GM12878 (cell line): ENCODE results near the gene ARFIP1. TPM values are rescaled to one million over a fixed set of nuclear protein-coding genes. Genes with fewer than 3 reads are reported as not detected.

Experiments
- ATAC-seq: fragments of 200-7000 bp; cut with Tn5 transposase; 3 replicates; pipeline ENCODE4 v1.9.1; 2020; ENCODE audit warnings: mild to moderate bottlenecking, moderate library complexity
- BruUV-seq: library from RNA; stranded (reverse); fragments of 400-500 nt; replicated peaks from 2 replicates; lab custom pipeline; 2021; lab: Mats Ljungman, UMichigan
- CTCF ChIA-PET: fragments of 300-600 bp; sonication (Branson Sonifier 250); formaldehyde crosslinking; extraction: SDS; loops from one replicate; lab custom pipeline; 2021; ENCODE audit warnings: inconsistent platforms; lab: Yijun Ruan, JAX
- POLR2A ChIA-PET: fragments of 350-600 bp; formaldehyde crosslinking; extraction: SDS; loops from one replicate; lab custom pipeline; 2021; ENCODE audit warnings: inconsistent platforms; lab: Charles Lee
- RAD21 ChIA-PET: fragments of 300-600 bp; sonication (Branson Sonifier 250); formaldehyde crosslinking; loops from one replicate; lab custom pipeline; 2023; ENCODE audit warnings: antibody characterized with exemption; ENCODE audit not compliant: unreplicated experiment; lab: Charles Lee
- SMC1A ChIA-PET: fragments of 300-600 bp; sonication (Branson Sonifier 250); formaldehyde crosslinking; loops from one replicate; lab custom pipeline; 2023; ENCODE audit not compliant: unreplicated experiment, uncharacterized antibody; lab: Charles Lee
- DNase-seq: peaks from one replicate; pipeline ENCODE4 v3.0.0-alpha.2; 2011; ENCODE audit warnings: low read depth, low spot score
- FAIRE-seq: peaks from 3 replicates; lab custom pipeline; 2011; peaks lifted over from hg19 to GRCh38; lab: Jason Lieb, UNC
- H2AFZ ChIP-seq: 2 replicates; pipeline ENCODE4 v1.6.0; 2011; ENCODE audit warnings: low read depth, low read length, control low read depth; ENCODE audit not compliant: control insufficient read depth
- H3K27ac ChIP-seq: 2 replicates; pipeline ENCODE4 v1.5.1; 2011; ENCODE audit warnings: control low read depth; ENCODE audit not compliant: control insufficient read depth, insufficient read depth
- H3K27me3 ChIP-seq, 2 experiments: replicated peaks in 1 of 2; 2 replicates each; pipeline versions ENCODE4 v1.6.0 to v1.6.1; 2011; ENCODE audit warnings: low read length in 1 of 2; ENCODE audit not compliant: control insufficient read depth in 2 of 2, insufficient read depth in 2 of 2
- H3K36me3 ChIP-seq, 2 experiments: 2 replicates each; pipeline ENCODE4 v1.5.1; 2011; ENCODE audit warnings: low read length in 1 of 2; ENCODE audit not compliant: control insufficient read depth in 2 of 2, insufficient read depth in 2 of 2
- H3K4me1 ChIP-seq: 2 replicates; pipeline ENCODE4 v1.6.1; 2011; ENCODE audit warnings: mild to moderate bottlenecking, low read length, moderate library complexity, mixed read lengths; ENCODE audit not compliant: control insufficient read depth, insufficient read depth
- H3K4me2 ChIP-seq: 2 replicates; pipeline ENCODE4 v1.6.0; 2011; ENCODE audit warnings: control low read depth; ENCODE audit not compliant: control insufficient read depth, insufficient read depth
- H3K4me3 ChIP-seq: fragments of 200-600 bp; sonication (generic); 2 replicates; pipeline ENCODE4 v1.5.1; 2016
- H3K79me2 ChIP-seq: 2 replicates; pipeline ENCODE4 v1.6.0; 2011; ENCODE audit warnings: low read length; ENCODE audit not compliant: control insufficient read depth, insufficient read depth
- H3K9ac ChIP-seq: 2 replicates; pipeline ENCODE4 v1.8.0; 2011; ENCODE audit warnings: low read length, control low read depth, mixed read lengths; ENCODE audit not compliant: control insufficient read depth, insufficient read depth
- H3K9me3 ChIP-seq: replicated peaks from 3 replicates; pipeline ENCODE4 v1.5.1; 2011; ENCODE audit warnings: mild to moderate bottlenecking, low read length; ENCODE audit not compliant: control insufficient read depth, insufficient read depth
- H4K20me1 ChIP-seq: 2 replicates; pipeline ENCODE4 v1.6.0; 2011; ENCODE audit not compliant: control insufficient read depth, insufficient read depth
- CREB1 ChIP-seq: IDR thresholded peaks from 2 replicates; pipeline ENCODE4 v1.6.1; 2012; ENCODE audit warnings: low read depth, mild to moderate bottlenecking, inconsistent platforms
- EZH2 ChIP-seq: IDR thresholded peaks from 2 replicates; pipeline ENCODE4 v1.6.1; 2012; ENCODE audit warnings: low read depth, mild to moderate bottlenecking, control low read depth, inconsistent platforms, low read length, borderline replicate concordance; ENCODE audit not compliant: control insufficient read depth
- HCFC1 ChIP-seq: fragments of 150-350 bp; IDR thresholded peaks from 2 replicates; pipeline ENCODE4 v1.6.1; 2014; ENCODE audit warnings: low read length
- HDAC6 ChIP-seq: fragments of 200-600 bp; sonication (generic); IDR thresholded peaks from one replicate; pipeline ENCODE4 v1.8.0; 2017; ENCODE audit warnings: antibody characterized with exemption; ENCODE audit not compliant: unreplicated experiment
- KAT2A ChIP-seq: conservative IDR thresholded peaks from 2 replicates; pipeline ENCODE4 v1.6.1; 2011; ENCODE audit warnings: low read depth, low read length; ENCODE audit not compliant: control insufficient read depth
- MEF2B ChIP-seq: fragments of 450-650 bp; IDR thresholded peaks from 2 replicates; pipeline ENCODE4 v1.6.1; 2018; ENCODE audit warnings: mild to moderate bottlenecking, moderate library complexity; ENCODE audit not compliant: partially characterized antibody, poor library complexity, severe bottlenecking
- POLR2A ChIP-seq: IDR thresholded peaks from 2 replicates; pipeline ENCODE4 v1.6.1; 2011; ENCODE audit warnings: low read depth, mild to moderate bottlenecking, low read length
- RAD51 ChIP-seq: fragments of 450-650 bp; IDR thresholded peaks from 2 replicates; pipeline ENCODE4 v1.6.1; 2016; ENCODE audit warnings: moderate library complexity, mild to moderate bottlenecking, inconsistent platforms
- SIN3A ChIP-seq: IDR thresholded peaks from 2 replicates; pipeline ENCODE4 v1.6.1; 2012; ENCODE audit warnings: low read depth, low read length, improper control_type of control experiment
- SMC3 ChIP-seq: IDR thresholded peaks from 2 replicates; pipeline ENCODE4 v1.6.1; 2011; ENCODE audit warnings: low read length, improper control_type of control experiment, borderline replicate concordance
- TBL1XR1 ChIP-seq: IDR thresholded peaks from 2 replicates; pipeline ENCODE4 v1.6.1; 2012; ENCODE audit warnings: low read depth, low read length, improper control_type of control experiment
- ZNF24 ChIP-seq: fragments of 450-650 bp; IDR thresholded peaks from 2 replicates; pipeline ENCODE4 v1.6.1; 2017; ENCODE audit warnings: antibody characterized with exemption, mild to moderate bottlenecking
- WGBS: methylation state at CpG from one replicate; pipeline ENCODE4 v1.1.6; 2016; ENCODE audit warnings: low lambda C conversion rate; ENCODE audit not compliant: insufficient replicate concordance, insufficient coverage; ENCODE audit errors: missing lambda C conversion rate; 5-methylcytosine and 5-hydroxymethylcytosine counted together
- in situ Hi-C: fragments of 300-500 bp; cut with MboI; formaldehyde crosslinking; loops from 9 replicates; pipeline ENCODE4 v1.14.3; 2018; ENCODE audit warnings: mixed read lengths
- intact Hi-C: fragments of 100-400 bp; cut with micrococcal nuclease; formaldehyde crosslinking; loops from one replicate; pipeline ENCODE4 v1.14.2; 2022; ENCODE audit not compliant: unreplicated experiment
- polyA plus RNA-seq, 11 experiments: library from polyadenylated mRNA; depleted of rRNA in 4 of 11; unstranded in 6 of 11; stranded (reverse) in 5 of 11; fragments of >200 nt; fragmentation: Nextera tagmentation in 4 of 11; fragmentation: Illumina TruSeq in 1 of 11; extraction: Ambion mirVana in 4 of 11; extraction: Trizol in 1 of 11; gene quantifications; 1 replicate in 1 of 11; 2 replicates in 10 of 11; pipeline versions ENCODE4 v1.2.1 to v1.2.3, GENCODE V29; 2011 to 2016; ENCODE audit warnings: inconsistent platforms in 2 of 11, missing spikeins in 2 of 11, low read depth in 1 of 11
- total RNA-seq, 4 experiments: library from RNA; depleted of rRNA in 3 of 4; stranded (reverse); fragments of >200 nt in 3 of 4; fragmentation: Illumina TruSeq in 1 of 4; extraction: Trizol in 1 of 4; gene quantifications; 2 replicates each; pipeline versions ENCODE4 v1.2.1 to v1.2.3, GENCODE V29; 2013 to 2021
- TF ChIP-seq, protein P1 (sequence below): IDR thresholded peaks from 2 replicates; pipeline ENCODE4 v1.6.1; 2011; ENCODE audit warnings: borderline replicate concordance, low read depth, mild to moderate bottlenecking, moderate library complexity, mixed read lengths, low read length; ENCODE audit not compliant: insufficient read depth; ENCODE audit errors: extremely low read length
- TF ChIP-seq, protein P2 (sequence below): fragments of 450-650 bp; IDR thresholded peaks from 2 replicates; pipeline ENCODE4 v1.6.1; 2017; ENCODE audit warnings: borderline replicate concordance

The ARFIP1 gene
- total and polyA plus RNA-seq, 10 of the 15 experiments (the other 5 are each of a cell fraction or from before 2014, with no cell fraction given) = 9.5 to 21.7 (median 15.4) TPM

DNA sequence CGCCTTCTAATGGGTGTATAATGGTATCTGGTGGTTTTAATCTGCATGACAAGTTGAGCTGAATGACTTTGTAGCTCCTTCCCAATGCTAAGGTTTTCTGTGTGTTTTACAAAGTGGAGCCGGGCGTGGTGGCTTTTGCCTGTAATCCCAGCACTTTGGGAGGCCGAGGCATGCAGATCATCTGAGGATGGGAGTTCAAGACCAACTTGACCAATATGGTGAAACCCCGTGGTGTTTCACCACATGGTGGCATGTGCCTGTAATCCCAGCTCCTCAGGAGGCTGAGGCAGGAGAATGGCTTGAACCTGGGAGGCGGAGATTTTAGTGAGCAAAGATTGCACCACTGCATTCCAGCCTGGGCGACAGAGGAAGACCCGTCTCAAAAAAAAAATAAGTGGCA, 28.9 kb downstream of the ARFIP1 start:
- intact Hi-C loops = no loop called here
- FAIRE-seq = no peak
- Histone ChIP-seq H3K4me2 (no peak overlapping the region), H3K9me3 (no peaks in the 10 kb centered on the region; the same call in 2 of the 3 replicates), H3K9ac (no peak overlapping the region), H3K4me1 (no peaks in the 10 kb centered on the region), H3K4me3 (no peak overlapping the region), H3K36me3 (no peaks in the 10 kb centered on the region), H4K20me1 (no peaks in the 10 kb centered on the region), H3K79me2 (peaks cover 2% of the 10 kb centered on the region; the same call in 1 of the 2 replicates), H3K27me3 (no peaks in the 10 kb centered on the region), H3K27ac (no peak overlapping the region), H2AFZ (no peak overlapping the region)
- TF ChIP-seq HCFC1 = no peak
- no peak for TF ChIP-seq CREB1
- TF ChIP-seq MEF2B = no peak
- BruUV-seq = no TSS peak
- in situ Hi-C loops = no loop called here
- WGBS = 92% methylated on average over 8 of the region's 8 CpGs
- ATAC-seq = no peak
- ChIA-PET SMC1A (interaction anchor here (0.6 to 1.1 kb wide), 7 partner anchors 9 to 779 kb away, joined by 3 to 6 read pairs (median 3); no protein-coding TSS in a partner anchor), CTCF (interaction anchor here (0.6 to 1.4 kb wide), 3 partner anchors 15 to 319 kb away, joined by 3 to 5 read pairs (median 4); no protein-coding TSS in a partner anchor), RAD21 (no interaction called here), POLR2A (no interaction called here)
- DNase-seq = no peak

DNA sequence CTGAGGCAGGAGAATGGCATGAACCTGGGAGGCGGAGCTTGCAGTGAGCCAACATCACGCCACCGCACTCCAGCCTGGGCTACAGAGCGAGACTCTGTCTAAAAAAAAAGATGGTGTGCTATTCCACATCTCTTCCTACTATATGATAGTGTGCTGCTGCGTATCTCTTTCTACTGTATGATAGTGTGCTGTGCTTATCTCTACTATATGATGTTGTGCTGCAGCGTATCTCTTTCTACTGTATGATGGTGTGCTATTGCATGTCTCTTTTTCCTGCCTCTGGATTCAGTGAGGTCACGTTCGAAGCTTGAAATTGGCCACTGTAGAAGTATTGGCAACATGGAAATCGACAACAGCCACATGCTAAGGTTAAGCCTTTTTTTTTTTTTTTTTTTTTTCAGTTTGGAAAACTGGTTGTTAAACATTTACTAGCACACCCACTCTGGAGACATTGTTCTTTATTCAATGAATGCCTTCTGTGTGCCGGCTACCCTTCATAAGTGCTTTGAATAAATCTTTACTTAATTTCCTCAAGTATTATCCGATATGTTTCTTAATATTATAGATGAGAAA, 31.0 kb downstream of the ARFIP1 start:
- Histone ChIP-seq H3K27me3 (no peaks in the 10 kb centered on the region), H3K9ac (no peak overlapping the region), H3K4me3 (no peak overlapping the region), H4K20me1 (no peaks in the 10 kb centered on the region), H3K27ac (no peak overlapping the region), H2AFZ (no peak overlapping the region), H3K79me2 (peaks cover 2% of the 10 kb centered on the region; the same call in 1 of the 2 replicates), H3K4me1 (no peaks in the 10 kb centered on the region), H3K4me2 (no peak overlapping the region), H3K36me3 (no peaks in the 10 kb centered on the region; a peak in 1 of 4 replicates), H3K9me3 (peaks cover 6% of the 10 kb centered on the region; the same call in 2 of the 3 replicates)
- ChIA-PET POLR2A (interaction anchor here (0.7 kb wide), 1 partner anchor 516 kb away, joined by 8 read pairs; no protein-coding TSS in a partner anchor), SMC1A (interaction anchor here (2.0 kb wide), 1 partner anchor 9 kb away, joined by 6 read pairs; no protein-coding TSS in a partner anchor), CTCF (interaction anchor here (0.7 kb wide), 2 partner anchors 59 to 127 kb away, joined by 3 read pairs; no protein-coding TSS in a partner anchor), RAD21 (no interaction called here)
- intact Hi-C loops (no loop called here), in situ Hi-C loops (no loop called here)
- no TSS peak for BruUV-seq
- 84% methylated on average over 11 of the region's 11 CpGs for WGBS
- no peak for DNase-seq
- FAIRE-seq = no peak
- ATAC-seq = no peak
- no peak for TF ChIP-seq EZH2
- TF ChIP-seq SIN3A = no peak
- TF ChIP-seq, protein P1, sequence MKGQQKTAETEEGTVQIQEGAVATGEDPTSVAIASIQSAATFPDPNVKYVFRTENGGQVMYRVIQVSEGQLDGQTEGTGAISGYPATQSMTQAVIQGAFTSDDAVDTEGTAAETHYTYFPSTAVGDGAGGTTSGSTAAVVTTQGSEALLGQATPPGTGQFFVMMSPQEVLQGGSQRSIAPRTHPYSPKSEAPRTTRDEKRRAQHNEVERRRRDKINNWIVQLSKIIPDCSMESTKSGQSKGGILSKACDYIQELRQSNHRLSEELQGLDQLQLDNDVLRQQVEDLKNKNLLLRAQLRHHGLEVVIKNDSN = no peak
- TF ChIP-seq, protein P2, sequence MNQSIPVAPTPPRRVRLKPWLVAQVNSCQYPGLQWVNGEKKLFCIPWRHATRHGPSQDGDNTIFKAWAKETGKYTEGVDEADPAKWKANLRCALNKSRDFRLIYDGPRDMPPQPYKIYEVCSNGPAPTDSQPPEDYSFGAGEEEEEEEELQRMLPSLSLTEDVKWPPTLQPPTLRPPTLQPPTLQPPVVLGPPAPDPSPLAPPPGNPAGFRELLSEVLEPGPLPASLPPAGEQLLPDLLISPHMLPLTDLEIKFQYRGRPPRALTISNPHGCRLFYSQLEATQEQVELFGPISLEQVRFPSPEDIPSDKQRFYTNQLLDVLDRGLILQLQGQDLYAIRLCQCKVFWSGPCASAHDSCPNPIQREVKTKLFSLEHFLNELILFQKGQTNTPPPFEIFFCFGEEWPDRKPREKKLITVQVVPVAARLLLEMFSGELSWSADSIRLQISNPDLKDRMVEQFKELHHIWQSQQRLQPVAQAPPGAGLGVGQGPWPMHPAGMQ = no peak
- TF ChIP-seq HDAC6 = no peak
- TF ChIP-seq RAD51 = no peak
- TF ChIP-seq TBL1XR1 = no peak
- no peak for TF ChIP-seq POLR2A
- TF ChIP-seq KAT2A = no peak
- TF ChIP-seq ZNF24 = no peak
- TF ChIP-seq SMC3 = no peak
